ENCODE data around the gene PTK7.

DNA sequence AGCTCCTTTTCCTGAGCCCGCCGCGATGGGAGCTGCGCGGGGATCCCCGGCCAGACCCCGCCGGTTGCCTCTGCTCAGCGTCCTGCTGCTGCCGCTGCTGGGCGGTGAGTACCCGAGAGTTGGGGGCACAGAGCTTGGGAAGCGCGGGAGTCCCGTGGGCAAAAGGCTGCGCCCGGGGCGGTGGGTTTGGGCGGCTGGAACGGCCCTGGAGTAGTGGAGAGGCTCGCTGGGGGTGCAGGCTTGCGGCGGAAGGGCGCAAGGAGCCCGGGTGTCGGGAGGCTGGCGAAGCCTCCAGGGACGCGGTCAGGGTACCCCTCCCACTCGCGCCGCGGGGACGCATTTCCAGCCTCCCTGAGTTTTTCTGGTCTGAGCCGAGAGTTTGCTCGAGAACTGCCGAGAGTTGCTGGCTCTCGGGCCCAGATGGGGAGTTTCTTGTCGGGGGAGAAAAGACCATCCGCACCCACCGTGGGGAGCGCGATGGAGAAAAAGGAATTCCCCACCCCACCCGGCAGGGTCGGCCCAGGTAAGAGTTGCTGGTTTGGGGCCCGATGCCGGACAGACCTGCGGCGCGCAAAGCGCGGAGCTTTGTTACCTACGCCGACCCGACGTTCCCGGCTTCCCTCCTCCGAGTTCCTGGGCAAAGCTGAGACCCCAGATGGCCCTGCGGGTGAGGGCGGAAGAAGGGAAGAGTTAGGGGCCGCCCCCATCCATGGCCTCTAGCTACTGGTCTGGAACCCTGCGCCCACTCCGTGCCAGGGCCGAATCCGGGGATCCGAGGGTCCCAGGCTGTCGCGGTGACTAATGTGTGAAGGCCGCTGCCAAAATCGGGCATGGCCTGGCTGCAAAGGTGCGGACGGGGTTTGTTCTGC, 584 bp downstream of the PTK7 start:
- TF ChIP-seq, protein P1, sequence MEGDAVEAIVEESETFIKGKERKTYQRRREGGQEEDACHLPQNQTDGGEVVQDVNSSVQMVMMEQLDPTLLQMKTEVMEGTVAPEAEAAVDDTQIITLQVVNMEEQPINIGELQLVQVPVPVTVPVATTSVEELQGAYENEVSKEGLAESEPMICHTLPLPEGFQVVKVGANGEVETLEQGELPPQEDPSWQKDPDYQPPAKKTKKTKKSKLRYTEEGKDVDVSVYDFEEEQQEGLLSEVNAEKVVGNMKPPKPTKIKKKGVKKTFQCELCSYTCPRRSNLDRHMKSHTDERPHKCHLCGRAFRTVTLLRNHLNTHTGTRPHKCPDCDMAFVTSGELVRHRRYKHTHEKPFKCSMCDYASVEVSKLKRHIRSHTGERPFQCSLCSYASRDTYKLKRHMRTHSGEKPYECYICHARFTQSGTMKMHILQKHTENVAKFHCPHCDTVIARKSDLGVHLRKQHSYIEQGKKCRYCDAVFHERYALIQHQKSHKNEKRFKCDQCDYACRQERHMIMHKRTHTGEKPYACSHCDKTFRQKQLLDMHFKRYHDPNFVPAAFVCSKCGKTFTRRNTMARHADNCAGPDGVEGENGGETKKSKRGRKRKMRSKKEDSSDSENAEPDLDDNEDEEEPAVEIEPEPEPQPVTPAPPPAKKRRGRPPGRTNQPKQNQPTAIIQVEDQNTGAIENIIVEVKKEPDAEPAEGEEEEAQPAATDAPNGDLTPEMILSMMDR (conservative IDR thresholded peaks at IDR 0.05; ENCODE audit: low read length): 0 out of 2 replicates have a peak, but pooled peaks have one; percentile 10
- no peak for TF ChIP-seq EZH2phosphoT487 (IDR thresholded peaks at IDR 0.05; ENCODE audit: borderline replicate concordance, low read depth, low read length)

Data from OCI-LY7 (cell line).